Sigmoid colon (tissue), 4 donors: Measurements from ENCODE around the gene CYB561.
A peak's percentile ranks its signal among the peaks of the same experiment; 100 is the strongest.

Experiments used
- EP300 ChIP-seq, 4 donors: sonication (generic); formaldehyde crosslinking; IDR thresholded peaks; one replicate each; pipeline ENCODE4 v1.6.1; 2017; ENCODE audit warnings: antibody characterized with exemption in 4 of 4
- POLR2A ChIP-seq, 2 donors: fragments of 450-650 bp; IDR thresholded peaks; one replicate each; pipeline ENCODE4 v1.6.1; 2016; ENCODE audit warnings: antibody characterized with exemption in 2 of 2, mild to moderate bottlenecking in 2 of 2, moderate library complexity in 2 of 2
- TF ChIP-seq, protein P1 (sequence below), 4 experiments: fragments of 450-650 bp in 3 of 4; fragments of 200-600 bp in 1 of 4; IDR thresholded peaks; one replicate each; pipeline ENCODE4 v1.5.1; 2016 to 2019; ENCODE audit warnings: antibody characterized with exemption in 4 of 4, mild to moderate bottlenecking in 3 of 4, moderate library complexity in 2 of 4

GRCh38 chr17:63445954-63446752, at the start of gene CYB561:
- no peak for TF ChIP-seq POLR2A (IDR thresholded peaks at IDR 0.05)
- TF ChIP-seq, protein P1, sequence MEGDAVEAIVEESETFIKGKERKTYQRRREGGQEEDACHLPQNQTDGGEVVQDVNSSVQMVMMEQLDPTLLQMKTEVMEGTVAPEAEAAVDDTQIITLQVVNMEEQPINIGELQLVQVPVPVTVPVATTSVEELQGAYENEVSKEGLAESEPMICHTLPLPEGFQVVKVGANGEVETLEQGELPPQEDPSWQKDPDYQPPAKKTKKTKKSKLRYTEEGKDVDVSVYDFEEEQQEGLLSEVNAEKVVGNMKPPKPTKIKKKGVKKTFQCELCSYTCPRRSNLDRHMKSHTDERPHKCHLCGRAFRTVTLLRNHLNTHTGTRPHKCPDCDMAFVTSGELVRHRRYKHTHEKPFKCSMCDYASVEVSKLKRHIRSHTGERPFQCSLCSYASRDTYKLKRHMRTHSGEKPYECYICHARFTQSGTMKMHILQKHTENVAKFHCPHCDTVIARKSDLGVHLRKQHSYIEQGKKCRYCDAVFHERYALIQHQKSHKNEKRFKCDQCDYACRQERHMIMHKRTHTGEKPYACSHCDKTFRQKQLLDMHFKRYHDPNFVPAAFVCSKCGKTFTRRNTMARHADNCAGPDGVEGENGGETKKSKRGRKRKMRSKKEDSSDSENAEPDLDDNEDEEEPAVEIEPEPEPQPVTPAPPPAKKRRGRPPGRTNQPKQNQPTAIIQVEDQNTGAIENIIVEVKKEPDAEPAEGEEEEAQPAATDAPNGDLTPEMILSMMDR (IDR thresholded peaks at IDR 0.05): peak in 3 of 4 experiments; percentile 17 to 52 (median 41)
- no peak for TF ChIP-seq EP300 (IDR thresholded peaks at IDR 0.05)
